Kidney glomerular epithelial cell (primary cell): ENCODE data around the gene CCL19.
"Not testable (repeated sequence)": the region's sequence is repeated elsewhere in the genome, so short reads cannot be mapped to it uniquely, and the experiment has no call there.

ENCODE experiments used
- DNase-seq: peaks from one replicate; lab custom pipeline; 2025; lab: John Stamatoyannopoulos, UW

CCL19 gene

DNA sequence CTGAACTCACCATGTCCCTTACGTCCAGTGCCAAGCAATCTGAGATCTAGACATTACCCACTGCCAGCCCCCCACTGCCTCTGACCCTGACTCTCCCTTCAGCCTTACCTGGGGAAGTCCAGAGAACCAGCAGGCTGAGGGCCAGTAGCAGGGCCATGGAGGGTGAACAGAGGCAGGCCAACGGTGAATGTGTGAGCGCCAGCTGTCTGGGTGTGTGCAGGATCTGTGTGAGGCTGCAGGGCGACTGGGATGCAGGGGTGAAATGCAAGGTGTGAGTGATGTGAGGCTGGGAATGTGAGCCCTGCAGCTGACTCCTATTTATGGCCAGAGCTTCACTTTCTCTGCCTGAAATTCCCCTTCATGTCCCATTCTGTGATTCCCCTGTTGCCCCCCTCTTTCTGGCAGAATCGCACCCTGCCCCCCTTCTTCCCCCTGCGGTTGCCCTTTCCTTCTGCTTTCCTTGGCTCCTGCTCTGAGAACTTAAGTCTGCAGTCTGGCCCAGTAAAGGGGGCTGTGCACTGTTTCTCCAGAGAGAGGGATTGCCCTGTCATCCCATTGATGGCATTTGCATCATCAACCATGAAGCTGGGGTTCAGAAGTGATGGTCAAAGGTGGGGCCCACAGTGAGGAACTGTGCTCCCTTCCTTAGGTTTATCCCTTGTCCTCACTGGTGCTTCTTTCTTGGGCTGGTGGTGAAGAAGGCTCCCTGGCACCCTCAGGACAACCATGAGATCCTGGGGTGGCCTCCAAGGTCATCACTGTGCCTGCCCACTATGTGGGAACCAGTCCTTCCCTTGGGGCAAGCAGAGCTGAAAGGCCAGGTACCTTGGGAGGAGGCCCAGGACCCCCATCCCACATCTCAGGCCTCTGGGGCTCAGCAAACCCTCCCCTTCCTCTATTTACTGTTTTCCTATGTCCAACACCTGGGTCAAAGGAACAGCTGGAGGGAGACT lies at the start of gene CCL19:
Gene CCL19 (minus strand): TSS at position 294 of the 953 bp plus-strand sequence. CDS start 137 bp downstream, at position 157.
- no peak for DNase-seq

DNA sequence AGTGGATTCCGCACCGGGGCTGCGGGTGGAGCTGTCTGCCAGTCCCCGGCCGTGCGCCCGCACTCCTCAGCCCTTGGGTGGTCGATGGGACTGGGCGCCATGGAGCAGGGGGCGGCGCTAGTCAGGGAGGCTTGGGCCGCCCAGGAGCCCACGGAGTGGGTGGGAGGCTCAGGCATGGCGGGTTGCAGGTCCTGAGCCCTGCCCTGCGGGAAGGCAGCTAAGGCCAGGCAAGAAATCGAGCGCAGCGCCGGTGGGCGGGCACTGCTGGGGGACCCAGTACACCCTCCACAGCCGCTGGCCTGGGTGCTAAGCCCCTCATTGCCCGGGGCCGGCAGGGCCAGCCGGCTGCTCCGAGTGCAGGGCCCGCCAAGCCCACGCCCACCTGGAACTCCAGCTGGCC lies 49.1 kb upstream of the CCL19 start:
- not testable (repeated sequence) for DNase-seq

DNA sequence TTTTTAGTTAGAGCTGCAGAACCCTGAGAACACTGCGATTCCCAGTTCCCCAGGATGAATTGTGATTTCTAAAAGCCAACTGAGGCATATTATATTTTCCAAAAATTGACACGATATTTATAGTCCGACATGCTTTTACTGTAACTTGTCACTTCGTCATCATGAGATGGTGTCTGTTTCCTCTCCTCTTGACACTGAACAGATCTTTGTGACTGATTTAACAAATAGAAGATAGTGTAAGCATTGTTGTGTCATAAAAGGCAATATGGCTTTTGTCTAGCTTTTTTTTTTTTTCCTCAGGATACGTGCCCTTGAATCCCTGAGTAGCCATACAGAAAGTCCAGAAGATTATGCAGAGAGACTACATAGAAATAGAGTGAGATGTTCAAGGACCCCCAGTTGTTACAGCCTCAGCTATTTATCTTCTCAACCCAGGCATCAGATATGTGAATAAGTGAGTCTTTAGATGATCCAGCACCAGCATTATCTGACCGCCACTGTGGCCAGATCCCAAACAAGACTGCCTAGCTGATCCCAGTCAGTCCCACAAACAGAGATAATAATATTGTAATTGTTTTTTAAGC lies 46.7 kb upstream of the CCL19 start:
- DNase-seq = no peak

DNA sequence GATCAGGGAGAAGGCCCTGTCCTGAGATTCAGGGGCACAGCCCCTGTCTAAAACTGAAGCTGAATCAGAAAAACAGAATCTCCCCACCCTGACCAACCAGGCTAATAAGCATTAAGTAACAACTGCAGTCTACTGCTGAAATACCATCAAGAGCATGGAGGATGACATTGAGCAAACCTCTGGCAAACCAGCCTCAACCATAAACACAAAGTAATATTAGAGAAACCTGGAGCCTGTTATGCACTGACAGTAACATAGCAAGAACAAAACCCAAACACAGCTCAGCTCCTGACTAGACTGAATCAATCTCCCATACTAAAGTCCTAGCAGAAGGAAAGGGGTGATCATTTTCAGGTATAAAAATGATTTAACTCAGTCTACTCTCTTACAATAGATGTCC lies 43.6 kb upstream of the CCL19 start:
- DNase-seq = no peak

DNA sequence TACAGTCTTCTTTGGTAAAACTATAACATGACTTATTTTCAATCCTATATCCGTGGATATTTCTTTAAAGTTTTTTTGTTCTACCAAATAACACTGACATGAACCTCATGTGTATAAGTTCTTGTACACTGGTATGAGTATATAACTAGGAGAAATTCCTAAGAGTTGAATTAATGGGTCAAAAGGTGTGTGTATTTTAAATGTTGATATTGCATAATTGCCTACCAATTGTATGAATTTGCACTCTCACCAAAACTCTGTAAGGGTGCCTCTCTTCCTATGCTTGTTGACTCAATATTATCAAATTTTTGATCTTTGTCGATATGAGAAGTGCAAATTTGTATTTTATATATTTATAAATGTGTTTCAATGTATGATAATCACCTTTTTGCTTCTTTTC lies 41.8 kb upstream of the CCL19 start:
- no peak for DNase-seq

DNA sequence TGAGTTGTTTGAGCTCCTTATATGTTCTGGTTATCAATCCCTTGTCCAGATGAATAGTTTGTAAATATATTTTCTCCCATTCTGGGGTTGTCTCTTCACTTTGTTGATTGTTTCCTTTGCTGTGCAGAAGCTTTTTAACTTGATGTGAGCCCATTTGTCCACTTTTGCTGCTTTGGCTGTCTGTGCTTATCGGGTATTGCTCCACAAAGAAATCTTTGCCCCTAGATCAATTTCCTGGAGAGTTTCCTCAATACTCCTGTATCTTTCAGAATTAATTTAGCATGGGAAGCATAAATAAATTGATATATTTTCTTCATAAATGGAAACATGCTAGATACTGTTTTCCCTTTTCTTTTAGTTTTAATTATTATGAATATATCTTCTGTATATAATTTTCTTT lies 41.4 kb upstream of the CCL19 start:
- no peak for DNase-seq

DNA sequence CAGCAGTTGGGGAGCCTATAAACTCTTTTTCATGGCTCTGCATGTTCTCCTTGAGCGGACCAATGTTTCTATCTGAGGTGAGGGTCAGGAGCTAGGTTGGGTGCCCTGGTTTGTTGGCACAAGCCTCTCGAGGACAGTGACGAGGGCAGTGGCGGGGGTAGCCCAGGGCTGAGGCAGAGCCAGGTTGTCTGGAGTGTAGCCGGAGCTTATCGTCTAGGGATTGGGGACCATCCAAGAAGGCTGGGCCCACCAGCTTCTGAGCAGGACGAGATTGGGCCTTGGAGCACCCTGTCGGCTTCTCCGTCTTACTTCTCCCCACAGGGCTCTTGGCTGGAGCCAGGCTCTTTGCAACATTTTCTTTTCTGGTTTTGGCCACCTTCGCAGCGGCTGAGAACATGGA lies 32.1 kb upstream of the CCL19 start:
- no peak for DNase-seq

DNA sequence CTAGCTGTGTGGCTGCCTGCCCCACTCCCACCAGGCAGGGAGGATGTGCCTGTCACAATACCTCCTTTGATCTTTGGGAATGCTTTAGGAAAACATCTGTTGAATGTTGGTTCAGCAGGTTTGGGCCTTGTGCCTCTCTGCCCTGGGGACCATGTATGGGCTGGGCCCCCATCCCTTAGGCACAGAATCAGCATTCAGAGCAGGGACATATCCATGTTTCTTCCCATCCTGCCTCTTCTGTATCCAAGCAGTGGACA lies 28.6 kb upstream of the CCL19 start:
- DNase-seq = not testable (repeated sequence)

DNA sequence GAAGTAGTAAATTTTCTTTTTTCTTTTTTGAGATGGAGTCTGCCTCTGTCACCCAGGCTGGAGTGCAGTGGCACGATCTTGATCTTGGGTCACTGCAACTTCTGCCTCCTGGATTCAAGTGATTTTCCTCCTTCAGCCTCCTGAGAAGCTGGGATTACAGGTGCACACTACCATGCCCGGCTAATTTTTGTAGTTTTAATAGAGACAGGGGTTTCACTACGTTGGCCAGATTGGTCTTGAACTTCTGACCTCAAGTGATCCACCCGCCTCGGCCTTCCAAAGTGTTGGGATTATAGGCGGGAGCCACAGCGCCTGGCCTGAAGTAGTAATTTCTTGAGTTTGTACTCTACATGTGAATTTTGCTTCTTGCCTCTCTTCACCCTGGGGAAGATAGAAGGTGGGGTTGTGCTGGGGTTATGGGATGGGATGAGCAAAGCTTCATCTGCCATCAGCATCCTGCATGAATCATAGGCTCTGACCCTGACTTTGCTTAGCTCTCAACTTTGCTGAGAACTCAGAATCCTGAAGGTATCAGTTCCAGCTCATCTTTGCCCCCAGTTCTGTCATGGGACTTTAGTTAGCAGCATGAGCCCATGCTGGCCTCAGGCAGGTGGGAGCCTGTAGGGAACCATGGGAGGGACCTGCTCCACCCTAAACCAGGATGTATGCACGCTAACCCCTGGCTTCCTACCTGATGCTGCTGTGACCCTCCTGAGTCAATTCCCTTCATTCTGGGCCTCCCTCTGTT lies 28.1 kb upstream of the CCL19 start:
- DNase-seq = no peak

DNA sequence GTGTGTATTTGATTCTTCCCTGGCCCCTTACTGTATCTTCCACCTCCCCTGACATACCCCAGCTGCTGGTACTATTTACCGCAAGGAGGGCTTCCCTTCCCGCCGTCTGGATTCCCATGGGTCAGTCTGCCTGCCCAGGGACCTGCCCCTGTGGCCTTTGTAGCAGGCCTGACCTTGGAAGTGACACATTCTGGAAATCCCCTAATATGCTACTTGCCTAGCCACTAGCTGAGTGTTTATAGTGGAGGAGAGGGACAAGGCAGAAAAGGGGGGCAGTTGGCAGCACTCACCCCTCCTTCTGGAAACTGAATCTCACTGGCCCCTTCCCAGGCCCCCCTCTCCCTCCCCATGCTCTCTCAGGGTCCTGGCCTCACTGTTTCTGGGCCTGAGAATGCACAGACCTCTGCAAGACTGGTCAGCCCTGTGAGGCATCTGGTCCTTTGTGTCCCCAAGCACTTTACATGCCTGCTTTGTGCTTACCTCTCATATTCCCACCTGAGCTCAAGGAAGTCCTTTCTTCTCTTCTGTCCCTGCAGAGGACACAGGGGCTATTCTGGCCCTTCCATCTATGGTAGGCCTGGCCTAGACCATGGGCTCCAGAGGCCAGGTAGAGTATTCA lies 27.0 kb upstream of the CCL19 start:
- DNase-seq = no peak

DNA sequence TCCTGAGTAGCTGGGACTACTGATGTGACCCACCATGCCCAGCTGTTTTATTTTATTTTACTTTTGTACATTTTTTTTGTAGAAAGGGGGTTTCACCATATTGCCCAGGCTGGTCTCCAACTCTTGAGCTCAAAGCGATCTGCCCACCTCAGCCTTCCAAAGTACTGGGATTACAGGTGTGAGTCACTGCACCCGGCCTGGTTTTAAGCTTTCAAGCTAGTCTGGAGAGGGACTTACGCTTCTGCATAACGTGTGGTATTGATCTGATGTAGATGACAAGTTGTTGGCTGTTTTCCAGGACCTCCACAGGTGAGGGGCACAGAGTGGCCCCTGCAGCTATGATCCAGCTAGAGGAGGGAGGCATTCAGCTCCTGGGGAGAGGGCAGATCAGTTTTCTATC lies 25.6 kb upstream of the CCL19 start:
- DNase-seq = no peak

DNA sequence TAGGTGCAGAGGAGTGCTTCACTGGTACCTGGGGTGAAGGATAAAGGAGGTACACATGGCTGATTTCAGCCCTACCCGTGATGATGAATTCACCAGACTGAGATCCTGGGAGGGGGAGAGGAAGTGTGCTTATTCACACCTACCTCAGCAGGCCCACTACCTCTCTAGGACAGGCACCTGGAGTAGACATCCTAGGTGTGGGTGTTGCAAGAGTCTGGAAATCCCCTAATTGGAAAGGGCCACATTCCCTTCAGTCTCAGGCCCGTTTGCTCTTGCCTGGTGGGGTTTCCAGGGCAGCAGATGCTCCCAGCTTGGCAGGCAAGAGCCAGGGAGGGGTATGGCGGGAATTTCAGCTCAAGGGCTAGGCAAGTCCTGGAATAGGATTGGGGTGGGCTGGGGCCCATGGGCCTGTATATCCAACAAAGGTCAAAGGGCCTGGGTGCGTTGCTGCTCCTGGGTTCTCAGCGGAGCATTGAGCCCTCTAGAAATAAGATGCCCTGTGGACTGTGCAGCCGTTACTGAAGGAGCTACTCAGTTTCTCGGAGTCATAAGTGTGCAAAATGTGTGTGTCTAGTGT lies 24.7 kb upstream of the CCL19 start:
- no peak for DNase-seq

DNA sequence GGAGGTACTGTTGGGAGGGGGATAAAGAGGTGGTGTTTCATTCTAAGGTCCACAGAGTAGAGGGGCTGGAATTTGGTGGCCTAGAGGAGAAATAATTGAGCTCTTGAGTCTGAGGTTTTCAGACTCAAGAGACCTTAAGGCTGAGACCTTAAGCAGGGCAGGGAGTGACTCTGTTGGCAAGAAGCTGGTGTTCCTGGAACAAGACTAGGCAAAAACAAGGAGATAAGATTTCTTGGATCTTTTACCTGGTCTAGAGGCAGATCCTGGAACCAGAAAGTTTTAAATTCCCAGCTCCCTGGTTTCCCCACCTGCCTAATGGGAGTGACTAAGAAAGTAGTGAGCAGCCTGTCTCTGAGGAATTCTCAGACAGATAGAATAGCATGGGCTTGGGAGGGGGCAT lies 22.9 kb upstream of the CCL19 start:
- no peak for DNase-seq

DNA sequence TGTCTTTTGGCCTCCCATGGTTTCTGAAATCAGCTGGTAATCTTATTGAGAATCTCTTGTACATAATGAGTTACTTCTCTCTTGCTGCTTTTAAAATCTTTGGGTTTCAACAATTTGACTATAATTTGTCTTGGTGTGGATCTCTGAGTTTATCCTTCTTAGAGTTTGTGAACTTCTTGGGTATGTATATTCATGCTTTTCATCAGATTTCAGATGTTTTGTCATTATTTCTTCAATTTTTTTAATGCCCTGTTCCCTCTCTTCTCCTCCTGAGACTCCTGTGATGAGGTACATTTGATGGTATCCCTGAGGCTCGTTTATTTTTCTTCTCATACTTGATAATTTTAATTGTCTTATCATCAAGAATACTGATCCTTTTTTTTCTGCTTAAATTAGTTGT lies 21.1 kb upstream of the CCL19 start:
- DNase-seq = no peak

DNA sequence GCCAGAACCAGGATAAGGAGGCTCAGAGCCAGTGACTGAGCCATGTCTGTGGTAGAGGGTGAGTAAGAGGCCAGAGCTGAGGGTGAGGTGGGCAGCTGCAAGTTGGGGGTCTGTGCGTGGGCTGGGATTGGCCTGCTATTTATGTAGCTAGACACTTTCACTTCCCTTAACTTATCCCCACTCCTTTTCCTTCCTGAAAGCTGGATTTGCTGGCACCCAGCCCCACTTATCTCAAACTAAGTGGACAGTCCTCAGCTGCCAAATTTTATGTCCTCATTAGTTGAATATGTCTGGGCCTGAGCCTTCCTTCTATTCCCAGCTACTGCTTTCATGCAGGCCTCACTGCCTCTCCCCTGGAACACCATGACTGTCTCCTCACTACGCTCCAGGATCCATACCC lies 18.9 kb upstream of the CCL19 start, which contains the start of gene CCL21:
Gene CCL21 (minus strand): TSS at position 114 of the 400 bp plus-strand sequence. CDS start 70 bp downstream, at position 44.
- DNase-seq = no peak

DNA sequence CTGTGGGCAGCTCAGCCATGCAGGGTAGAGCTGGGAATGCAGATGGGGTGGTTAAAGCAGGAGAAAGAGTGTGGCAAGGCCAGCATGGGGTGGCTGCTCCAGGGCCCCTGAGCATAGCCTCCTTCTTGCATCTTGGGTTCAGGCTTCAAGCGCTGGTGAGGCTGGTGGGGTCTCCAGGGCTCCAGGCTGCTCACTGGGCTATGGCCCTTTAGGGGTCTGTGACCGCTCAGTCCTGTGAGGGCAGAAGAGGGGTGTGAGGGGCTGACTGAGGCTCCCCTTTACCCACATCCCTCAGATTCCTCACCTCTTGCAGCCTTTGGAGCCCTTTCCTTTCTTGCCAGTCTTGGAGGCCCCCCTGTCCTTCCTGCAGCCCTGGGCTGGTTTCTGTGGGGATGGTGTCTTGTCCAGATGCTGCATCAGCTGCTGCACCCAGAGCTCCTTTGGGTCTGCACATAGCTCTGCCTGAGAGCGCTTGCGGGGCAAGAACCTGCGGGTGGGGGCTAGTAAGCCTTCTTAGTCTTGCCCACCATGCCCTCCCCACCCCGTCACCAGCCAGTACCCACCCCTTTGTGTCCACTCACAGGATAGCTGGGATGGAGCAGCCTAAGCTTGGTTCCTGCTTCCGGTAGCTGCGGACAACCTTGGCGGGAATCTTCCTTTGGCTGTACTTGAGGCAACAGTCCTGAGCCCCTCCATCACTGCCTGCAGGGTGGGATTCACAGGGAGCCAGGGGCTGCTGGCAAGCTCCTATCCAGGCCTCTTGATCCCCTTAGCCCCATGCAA lies 18.3 kb upstream of the CCL19 start:
- no peak for DNase-seq

DNA sequence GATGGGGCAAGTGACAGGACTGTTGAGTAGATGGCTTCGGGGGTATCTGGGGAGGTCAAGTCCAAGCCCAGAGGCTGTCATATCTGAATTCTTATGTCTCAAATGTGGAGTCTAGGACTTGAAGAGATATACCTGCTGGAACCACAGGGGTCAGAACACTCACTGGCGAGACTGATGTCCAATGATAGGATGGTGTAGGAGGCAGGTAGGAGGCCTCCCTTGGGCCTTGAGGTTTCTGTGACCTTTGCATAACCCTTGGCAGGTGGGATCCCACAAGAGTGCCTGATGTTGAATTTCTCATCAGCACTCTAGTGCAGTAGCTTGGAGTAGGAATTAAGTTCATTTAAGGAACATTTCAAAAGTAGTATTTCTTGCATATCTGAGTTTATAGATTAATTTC lies 16.1 kb upstream of the CCL19 start:
- no peak for DNase-seq

DNA sequence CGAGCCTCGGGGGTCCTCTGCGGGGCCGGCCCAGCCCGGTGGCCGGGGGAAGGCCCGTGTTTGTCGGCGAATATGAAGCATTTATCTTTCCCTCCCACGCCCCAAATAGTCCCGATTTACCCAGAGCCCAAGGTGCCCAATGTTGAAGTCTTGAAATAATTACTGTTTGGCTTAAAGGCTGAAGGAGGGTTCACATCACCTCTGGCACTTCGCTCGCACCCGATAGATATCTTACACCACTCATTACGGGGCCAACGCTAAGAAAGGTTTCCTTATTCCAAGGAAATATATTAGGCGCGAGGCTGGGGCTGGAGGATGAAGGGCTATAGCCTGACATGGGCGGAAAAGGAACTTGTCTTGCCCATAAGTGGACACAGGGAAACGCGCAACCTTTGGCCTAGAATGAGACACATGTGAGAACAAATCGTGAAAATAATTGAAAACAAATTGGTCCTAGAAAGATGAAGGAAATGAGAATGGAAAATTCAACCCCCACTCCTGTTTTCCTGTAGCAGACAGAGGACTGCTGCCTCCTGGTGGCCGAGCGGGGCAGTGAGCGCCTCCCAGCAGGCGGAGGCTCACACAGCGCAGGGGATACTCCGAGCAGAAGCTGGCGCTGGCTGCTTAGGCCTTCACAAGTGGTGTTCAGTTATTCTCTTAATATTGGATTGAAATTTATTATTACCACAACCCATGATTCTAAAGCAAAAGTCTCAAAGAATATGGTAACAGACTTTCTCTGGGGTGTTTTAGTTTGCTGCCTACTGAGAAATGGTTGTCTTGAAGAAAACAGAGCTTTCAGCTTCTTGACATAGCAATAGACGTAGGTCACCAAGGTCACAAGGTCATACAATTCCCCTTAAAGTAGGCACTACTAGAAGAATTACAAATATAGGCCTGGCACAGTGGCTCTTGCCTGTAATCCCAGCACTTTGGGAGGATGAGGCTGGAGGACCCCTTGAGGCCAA lies 11.0 kb upstream of the CCL19 start:
- DNase-seq = peak; percentile 50

DNA sequence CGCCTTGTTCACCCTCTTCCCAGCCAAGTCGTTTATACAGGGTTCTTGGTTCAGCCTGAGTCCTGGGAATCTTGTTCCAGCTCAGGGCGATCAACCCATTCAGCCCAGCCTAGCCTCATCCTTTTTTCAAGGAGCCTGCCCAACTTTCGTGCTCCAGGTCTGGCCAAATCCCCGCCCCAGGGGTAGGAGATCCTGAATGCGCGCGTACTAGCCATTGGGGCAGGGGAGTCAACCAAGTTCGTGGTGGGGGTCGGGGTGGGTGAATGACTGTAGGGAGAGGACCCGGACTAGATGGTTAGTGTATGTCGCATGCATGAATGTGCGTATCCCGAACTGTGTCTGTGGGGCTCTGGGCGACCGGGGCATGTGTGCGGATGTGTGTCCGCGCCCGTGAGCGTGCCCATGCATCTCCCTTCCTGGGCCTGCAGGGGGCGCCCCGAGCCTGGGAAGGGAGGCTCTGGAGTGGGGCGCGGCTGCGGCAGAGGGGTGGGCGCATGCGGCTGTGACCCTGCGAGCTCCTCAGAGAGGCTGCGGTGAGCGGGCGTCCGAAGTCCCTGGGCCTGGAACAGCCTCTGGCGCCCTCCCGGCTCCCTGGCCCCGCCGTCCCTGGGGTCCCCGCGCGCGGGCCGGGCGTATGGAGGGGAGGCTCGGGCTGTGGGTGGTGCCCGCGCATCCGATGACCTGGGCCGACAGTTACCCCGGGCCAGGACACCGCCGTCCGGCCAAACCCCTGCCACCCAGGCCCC lies 10.1 kb upstream of the CCL19 start:
- DNase-seq = peak; percentile 48
